Mucosa of descending colon (tissue), 3 donors: ENCODE results near the gene MAGI2. TPM values are rescaled to one million over a fixed set of nuclear protein-coding genes. Genes with fewer than 3 reads are reported as not detected.

Source experiments
- ATAC-seq: fragments of 200-7000 bp; cut with Tn5 transposase; one replicate; pipeline ENCODE4 v1.9.1; 2020; ENCODE audit warnings: mild to moderate bottlenecking, moderate library complexity
- DNase-seq, 3 donors: peaks; one replicate each; pipeline ENCODE4 v3.0.0-alpha.2; 2020
- H3K36me3 ChIP-seq: fragments of 200-600 bp; one replicate; pipeline ENCODE4 v1.8.0; 2021; ENCODE audit warnings: low read depth, mild to moderate bottlenecking
- H3K4me1 ChIP-seq: fragments of 200-600 bp; one replicate; pipeline ENCODE4 v1.8.0; 2021; ENCODE audit warnings: low read depth, mild to moderate bottlenecking
- H3K4me3 ChIP-seq: fragments of 200-600 bp; one replicate; pipeline ENCODE4 v1.8.0; 2021; ENCODE audit warnings: mild to moderate bottlenecking
- H3K9me3 ChIP-seq: fragments of 200-600 bp; one replicate; pipeline ENCODE4 v1.8.0; 2021; ENCODE audit warnings: mild to moderate bottlenecking
- CTCF ChIP-seq: fragments of 200-600 bp; IDR thresholded peaks from one replicate; pipeline ENCODE4 v1.8.0; 2022; ENCODE audit warnings: antibody characterized with exemption, mild to moderate bottlenecking
- intact Hi-C, 2 donors: fragments of 100-400 bp; cut with DNase I in 1 of 2; cut with micrococcal nuclease in 1 of 2; formaldehyde crosslinking; loops; one replicate each; pipeline versions ENCODE4 v1.11.0 to v1.11.1; 2022; cut with DNase I, micrococcal nuclease
- total RNA-seq, 3 donors: library from RNA; stranded (reverse); fragmentation: NEBNext Ultra II Directional in 2 of 3; extraction: Animal tissue kit (Norgen Biotek cat#: 25700) in 2 of 3; gene quantifications; one replicate each; pipeline versions ENCODE4 v1.2.1 to v1.2.4, GENCODE V29; 2021 to 2023
- donor health status: DM: no; HTN: no; CAD: no; lungs with moderate emphysema.
- donor health status: DM: no; HTN: no; CAD: no.
- donor health status: DM: no; HTN: yes; CAD: no.

Gene MAGI2
- total RNA-seq, 3 donors from 2014 or later = 1.9 to 14.5 (median 2.7) TPM

- intact Hi-C loops = no loop called here
- Histone ChIP-seq H3K36me3 (no peaks in the 10 kb centered on the region), H3K9me3 (no peaks in the 10 kb centered on the region), H3K4me3 (no peak overlapping the region), H3K4me1 (no peaks in the 10 kb centered on the region)
- DNase-seq (no peak), ATAC-seq (no peak)
- TF ChIP-seq CTCF = no peak
These were observed 1261.9 kb downstream of the MAGI2 start for GRCh38 chr7:78191475-78192079.

GRCh38 chr7:78189762-78190161 lies 1263.7 kb downstream of the MAGI2 start:
- no peak overlapping the region for H3K4me3 ChIP-seq
- intact Hi-C loops = no loop called here
- H3K4me1 ChIP-seq = no peaks in the 10 kb centered on the region
- TF ChIP-seq CTCF = no peak
- no peak for DNase-seq
- ATAC-seq = no peak
- H3K9me3 ChIP-seq = no peaks in the 10 kb centered on the region
- no peaks in the 10 kb centered on the region for H3K36me3 ChIP-seq

- no peak for TF ChIP-seq CTCF
- intact Hi-C loops = no loop called here
- H3K36me3 ChIP-seq = no peaks in the 10 kb centered on the region
- H3K9me3 ChIP-seq = no peaks in the 10 kb centered on the region
- DNase-seq (no peak), ATAC-seq (no peak)
- H3K4me3 ChIP-seq = no peak overlapping the region
- H3K4me1 ChIP-seq = no peaks in the 10 kb centered on the region
These were observed 1268.2 kb downstream of the MAGI2 start for GRCh38 chr7:78185149-78185745.

GRCh38 chr7:78184299-78184698 lies 1269.2 kb downstream of the MAGI2 start:
- DNase-seq = no peak
- no peak overlapping the region for H3K4me3 ChIP-seq
- intact Hi-C loops = no loop called here
- H3K4me1 ChIP-seq = no peaks in the 10 kb centered on the region
- H3K9me3 ChIP-seq = no peaks in the 10 kb centered on the region
- no peaks in the 10 kb centered on the region for H3K36me3 ChIP-seq
- no peak for TF ChIP-seq CTCF
- no peak for ATAC-seq

- intact Hi-C loops = no loop called here
- DNase-seq = no peak
- no peaks in the 10 kb centered on the region for H3K4me1 ChIP-seq
- H3K36me3 ChIP-seq = no peaks in the 10 kb centered on the region
- H3K4me3 ChIP-seq = no peak overlapping the region
- TF ChIP-seq CTCF = no peak
- no peak for ATAC-seq
- no peaks in the 10 kb centered on the region for H3K9me3 ChIP-seq
These were observed 1273.5 kb downstream of the MAGI2 start for GRCh38 chr7:78179827-78180477.
